Bronchial epithelial cell (primary cell): ENCODE data around the gene FAM76B. TPM values are rescaled to one million over a fixed set of nuclear protein-coding genes. Genes with fewer than 3 reads are reported as not detected.

Experiments
- DNase-seq: peaks from one replicate; pipeline ENCODE4 v3.0.0-alpha.2; 2010; ENCODE audit warnings: low read depth
- FAIRE-seq: peaks from 2 replicates; lab custom pipeline; 2011; peaks lifted over from hg19 to GRCh38; lab: Jason Lieb, UNC
- H3K27me3 ChIP-seq: 2 replicates; pipeline ENCODE4 v1.5.1; 2011; ENCODE audit warnings: low read length; ENCODE audit not compliant: control insufficient read depth, insufficient read depth
- H3K36me3 ChIP-seq: 2 replicates; pipeline ENCODE4 v1.5.1; 2011; ENCODE audit warnings: low read length; ENCODE audit not compliant: control insufficient read depth, insufficient read depth
- H3K4me3 ChIP-seq: 2 replicates; pipeline ENCODE4 v1.5.1; 2011; ENCODE audit warnings: mild to moderate bottlenecking, low read depth, low read length, control low read depth
- CTCF ChIP-seq: IDR thresholded peaks from 2 replicates; pipeline ENCODE4 v1.5.1; 2011; ENCODE audit warnings: mild to moderate bottlenecking, moderate library complexity, low read length, control low read depth, inconsistent platforms; ENCODE audit not compliant: insufficient read depth, severe bottlenecking
- total RNA-seq: library from RNA; depleted of rRNA; stranded (reverse); fragments of >200 nt; gene quantifications from 2 replicates; pipeline ENCODE4 v1.2.1, GENCODE V29; 2014

FAM76B gene
- total RNA-seq, 1 donor from 2014 or later = 22.9 TPM

DNA sequence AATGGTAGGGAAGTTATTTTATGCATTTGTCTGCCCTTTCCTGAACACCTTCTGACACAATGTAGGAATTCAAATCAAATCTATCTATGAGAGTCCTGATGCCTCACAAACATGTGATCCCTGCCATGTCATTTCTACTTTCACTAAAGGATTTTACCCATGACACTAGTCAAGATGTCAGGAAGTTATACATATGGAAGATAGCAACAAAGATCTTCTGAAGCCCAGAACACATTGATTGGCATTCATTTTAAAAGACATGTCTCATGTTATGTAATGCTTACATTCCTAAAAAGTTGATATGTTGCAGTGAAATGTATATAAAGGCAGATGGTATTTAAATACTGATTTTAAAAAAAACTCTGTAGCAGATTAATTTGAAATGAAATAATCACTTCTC is 61.5 kb downstream of the FAM76B start:
- H3K27me3 ChIP-seq = no peaks in the 10 kb centered on the region
- DNase-seq (no peak), FAIRE-seq (no peak)
- no peak for TF ChIP-seq CTCF
- no peak overlapping the region for H3K4me3 ChIP-seq
- no peaks in the 10 kb centered on the region for H3K36me3 ChIP-seq

DNA sequence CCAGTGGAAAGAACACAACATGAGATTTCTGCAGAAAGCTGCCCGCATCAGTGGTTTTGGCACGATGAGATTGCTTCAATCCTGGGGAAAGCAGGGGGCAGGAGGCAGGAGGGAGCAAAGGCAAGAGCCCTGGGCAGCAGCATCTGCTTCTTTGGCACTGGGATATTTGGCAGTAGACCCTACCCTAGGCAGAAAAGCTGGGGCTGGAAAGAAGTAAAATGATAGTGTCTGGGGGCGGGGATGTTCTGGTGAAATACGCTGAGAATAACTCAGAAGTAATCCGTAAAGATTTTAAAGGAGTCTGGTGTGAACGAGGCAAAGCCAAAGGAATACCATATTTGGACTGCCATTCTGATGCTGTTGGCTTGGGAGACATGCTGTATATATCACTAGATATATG is 62.0 kb downstream of the FAM76B start:
- Histone ChIP-seq H3K27me3 (no peaks in the 10 kb centered on the region), H3K36me3 (no peaks in the 10 kb centered on the region), H3K4me3 (no peak overlapping the region)
- no peak for FAIRE-seq
- no peak for DNase-seq
- no peak for TF ChIP-seq CTCF

DNA sequence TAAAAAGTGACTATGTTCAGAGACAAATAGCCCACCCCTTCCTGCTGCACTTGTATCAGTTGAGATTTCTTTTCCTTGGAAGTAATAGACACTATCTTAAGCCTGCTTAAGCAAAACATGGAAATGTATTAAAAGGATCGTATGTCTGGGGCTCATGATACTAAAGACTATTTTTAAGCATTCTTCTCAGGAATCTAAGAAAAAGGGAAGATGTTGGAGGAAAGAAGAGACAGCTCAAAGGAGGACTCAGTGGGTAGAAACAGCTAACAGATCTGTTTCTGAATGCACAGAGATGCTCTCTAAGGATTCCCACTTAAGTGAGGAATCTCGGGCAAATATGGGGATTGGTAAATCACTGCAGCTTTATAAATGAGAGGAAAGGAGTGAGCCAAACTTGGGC is 62.5 kb downstream of the FAM76B start:
- no peak for FAIRE-seq
- Histone ChIP-seq H3K27me3 (no peaks in the 10 kb centered on the region), H3K4me3 (no peak overlapping the region), H3K36me3 (no peaks in the 10 kb centered on the region)
- no peak for DNase-seq
- no peak for TF ChIP-seq CTCF

DNA sequence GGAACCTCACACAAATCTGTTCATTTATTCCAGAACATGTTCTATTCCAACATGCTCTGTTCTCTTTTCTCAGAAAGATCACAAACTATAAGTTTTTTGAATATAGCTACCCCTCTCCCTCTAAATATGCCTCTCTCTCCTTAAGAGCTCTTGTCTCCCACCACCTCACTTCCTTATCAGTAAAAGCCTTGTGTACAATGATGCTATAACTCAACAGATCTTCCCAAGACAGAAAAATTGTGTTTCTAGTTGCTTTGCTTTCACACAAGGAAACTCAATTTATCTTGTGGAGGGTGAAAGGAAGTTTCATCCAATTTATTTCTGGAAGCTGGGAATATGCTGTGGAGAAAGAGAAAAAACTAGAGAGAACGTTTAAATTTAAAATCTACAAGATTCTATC is 64.4 kb downstream of the FAM76B start:
- Histone ChIP-seq H3K36me3 (no peaks in the 10 kb centered on the region), H3K4me3 (no peak overlapping the region), H3K27me3 (no peaks in the 10 kb centered on the region)
- DNase-seq = no peak
- TF ChIP-seq CTCF = no peak
- FAIRE-seq = no peak

DNA sequence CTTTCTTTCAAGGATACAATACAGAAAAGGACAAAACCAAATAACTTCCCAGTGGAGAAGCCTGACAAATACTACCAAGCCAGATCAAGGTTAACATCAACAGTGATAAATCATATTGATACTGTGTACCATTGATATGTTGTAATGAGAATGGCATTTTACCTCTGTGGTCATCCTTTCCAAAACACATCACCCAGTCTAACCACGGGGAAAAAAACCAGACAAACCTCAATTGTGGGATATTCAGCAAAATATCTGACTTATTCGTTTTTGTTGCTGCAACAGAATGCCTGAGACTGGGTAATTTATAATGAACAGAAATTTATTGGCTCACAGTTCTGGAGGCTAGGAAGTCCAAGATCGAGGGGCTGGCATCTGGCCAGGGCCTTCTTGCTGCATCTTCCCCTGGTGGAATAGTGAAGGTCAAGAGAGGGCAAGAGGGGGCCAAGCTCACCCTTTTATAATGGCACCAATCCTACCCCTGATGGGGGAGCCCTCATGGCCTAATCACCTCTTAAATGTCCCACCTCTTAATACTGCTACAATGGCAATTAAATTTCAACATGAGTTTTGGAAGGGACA is 66.1 kb downstream of the FAM76B start:
- no peak for TF ChIP-seq CTCF
- no peaks in the 10 kb centered on the region for H3K36me3 ChIP-seq
- no peak for FAIRE-seq
- no peak overlapping the region for H3K4me3 ChIP-seq
- no peak for DNase-seq
- no peaks in the 10 kb centered on the region for H3K27me3 ChIP-seq

- TF ChIP-seq CTCF = no peak
- no peak for DNase-seq
- no peak for FAIRE-seq
Observed at GRCh38 chr11:95720195-95720594, 69.4 kb downstream of the FAM76B start.

More at GRCh38 chr11:95720195-95720594, 69.4 kb downstream of the FAM76B start:
- no peak overlapping the region for H3K4me3 ChIP-seq
- no peaks in the 10 kb centered on the region for H3K36me3 ChIP-seq
- no peaks in the 10 kb centered on the region for H3K27me3 ChIP-seq
